GM12878 (cell line): ENCODE results near the gene CDC14B. TPM values are rescaled to one million over a fixed set of nuclear protein-coding genes. Genes with fewer than 3 reads are reported as not detected.

ENCODE experiments used
- polyA plus RNA-seq, 11 experiments: library from polyadenylated mRNA; depleted of rRNA in 4 of 11; unstranded in 6 of 11; stranded (reverse) in 5 of 11; fragments of >200 nt; fragmentation: Nextera tagmentation in 4 of 11; fragmentation: Illumina TruSeq in 1 of 11; extraction: Ambion mirVana in 4 of 11; extraction: Trizol in 1 of 11; gene quantifications; 1 replicate in 1 of 11; 2 replicates in 10 of 11; pipeline versions ENCODE4 v1.2.1 to v1.2.3, GENCODE V29; 2011 to 2016; ENCODE audit warnings: inconsistent platforms in 2 of 11, missing spikeins in 2 of 11, low read depth in 1 of 11
- total RNA-seq, 4 experiments: library from RNA; depleted of rRNA in 3 of 4; stranded (reverse); fragments of >200 nt in 3 of 4; fragmentation: Illumina TruSeq in 1 of 4; extraction: Trizol in 1 of 4; gene quantifications; 2 replicates each; pipeline versions ENCODE4 v1.2.1 to v1.2.3, GENCODE V29; 2013 to 2021

CDC14B gene
- total and polyA plus RNA-seq, 10 of the 15 experiments (the other 5 are each of a cell fraction or from before 2014, with no cell fraction given), result 3.7 to 11.7 (median 6.2) TPM

Other genes starting within 250 kb of the CDC14B start
- 3.6 and 4.4 TPM in 2 replicates for gene SLC35D2, start 236.1 kb downstream of the CDC14B start, total RNA-seq (2014; rRNA removed)
- gene SLC35D2, start 236.1 kb downstream of the CDC14B start, total RNA-seq (2014; rRNA removed; fragmentation: Illumina TruSeq; extraction: Trizol), result 5.2 and 5.5 TPM in 2 replicates
- gene SLC35D2, start 236.1 kb downstream of the CDC14B start, total RNA-seq (2021), result 6.1 and 6.5 TPM in 2 replicates
- gene SLC35D2, start 236.1 kb downstream of the CDC14B start, polyA plus RNA-seq (2011; rRNA removed), result 0.99 and 1.4 TPM in 2 replicates
- gene SLC35D2, start 236.1 kb downstream of the CDC14B start, polyA plus RNA-seq (2014; fragmentation: Illumina TruSeq; extraction: Trizol), result 6.3 TPM in 2 replicates
- gene SLC35D2, start 236.1 kb downstream of the CDC14B start, polyA plus RNA-seq (2014; fragmentation: Nextera tagmentation; extraction: Ambion mirVana), result 1 to 10 TPM; 1.3 to 3.3 TPM
- gene SLC35D2, start 236.1 kb downstream of the CDC14B start, polyA plus RNA-seq (2014; rRNA removed), result 2.8 and 6.0 TPM in 2 replicates
- 1 to 10 TPM in 1 of 2 experiments, under 1 TPM in 1; 0.64 to 3.2 TPM for gene SLC35D2, start 236.1 kb downstream of the CDC14B start, polyA plus RNA-seq (2016; fragmentation: Nextera tagmentation; extraction: Ambion mirVana)
- 16.3 and 17.8 TPM in 2 replicates for gene ZNF367, start 201.5 kb downstream of the CDC14B start, total RNA-seq (2014; rRNA removed)
- 15.5 and 15.6 TPM in 2 replicates for gene ZNF367, start 201.5 kb downstream of the CDC14B start, total RNA-seq (2014; rRNA removed; fragmentation: Illumina TruSeq; extraction: Trizol)
- gene ZNF367, start 201.5 kb downstream of the CDC14B start, total RNA-seq (2021), result 14.3 and 15.7 TPM in 2 replicates
- 10.2 and 14.5 TPM in 2 replicates for gene ZNF367, start 201.5 kb downstream of the CDC14B start, polyA plus RNA-seq (2011; rRNA removed)
- gene ZNF367, start 201.5 kb downstream of the CDC14B start, polyA plus RNA-seq (2014; fragmentation: Illumina TruSeq; extraction: Trizol), result 13.3 and 14.7 TPM in 2 replicates
- gene ZNF367, start 201.5 kb downstream of the CDC14B start, polyA plus RNA-seq (2014; fragmentation: Nextera tagmentation; extraction: Ambion mirVana), result 1 to 10 TPM; 3.9 to 5.5 TPM
- gene ZNF367, start 201.5 kb downstream of the CDC14B start, polyA plus RNA-seq (2014; rRNA removed), result 9.8 and 12.0 TPM in 2 replicates
- 1 to 10 TPM; 2.9 to 6.2 TPM for gene ZNF367, start 201.5 kb downstream of the CDC14B start, polyA plus RNA-seq (2016; fragmentation: Nextera tagmentation; extraction: Ambion mirVana)
- gene HABP4, start 169.7 kb downstream of the CDC14B start, total RNA-seq (2014; rRNA removed), result 10.7 and 12.3 TPM in 2 replicates
- gene HABP4, start 169.7 kb downstream of the CDC14B start, total RNA-seq (2014; rRNA removed; fragmentation: Illumina TruSeq; extraction: Trizol), result 13.1 and 13.6 TPM in 2 replicates
- 13.6 and 13.7 TPM in 2 replicates for gene HABP4, start 169.7 kb downstream of the CDC14B start, total RNA-seq (2021)
- gene HABP4, start 169.7 kb downstream of the CDC14B start, polyA plus RNA-seq (2011; rRNA removed), result 6.8 and 9.2 TPM in 2 replicates
- gene HABP4, start 169.7 kb downstream of the CDC14B start, polyA plus RNA-seq (2014; fragmentation: Illumina TruSeq; extraction: Trizol), result 12.5 and 13.2 TPM in 2 replicates
- gene HABP4, start 169.7 kb downstream of the CDC14B start, polyA plus RNA-seq (2014; fragmentation: Nextera tagmentation; extraction: Ambion mirVana), result 1 to 10 TPM; 4.4 to 5.7 TPM
- gene HABP4, start 169.7 kb downstream of the CDC14B start, polyA plus RNA-seq (2014; rRNA removed), result 14.7 and 15.1 TPM in 2 replicates
- 10 to 100 TPM in 1 of 2 experiments, 1 to 10 TPM in 1; 1.6 to 15.4 TPM for gene HABP4, start 169.7 kb downstream of the CDC14B start, polyA plus RNA-seq (2016; fragmentation: Nextera tagmentation; extraction: Ambion mirVana)
- gene PRXL2C, start 35.5 kb upstream of the CDC14B start, total RNA-seq (2014; rRNA removed), result 14.1 and 14.6 TPM in 2 replicates
- gene PRXL2C, start 35.5 kb upstream of the CDC14B start, total RNA-seq (2014; rRNA removed; fragmentation: Illumina TruSeq; extraction: Trizol), result 12.9 and 13.2 TPM in 2 replicates
- 11.2 and 11.9 TPM in 2 replicates for gene PRXL2C, start 35.5 kb upstream of the CDC14B start, total RNA-seq (2021)
- gene PRXL2C, start 35.5 kb upstream of the CDC14B start, polyA plus RNA-seq (2011; rRNA removed), result 4.6 and 7.6 TPM in 2 replicates
- 7.3 and 7.8 TPM in 2 replicates for gene PRXL2C, start 35.5 kb upstream of the CDC14B start, polyA plus RNA-seq (2014; fragmentation: Illumina TruSeq; extraction: Trizol)
- 1 to 10 TPM; 4.0 to 4.7 TPM for gene PRXL2C, start 35.5 kb upstream of the CDC14B start, polyA plus RNA-seq (2014; fragmentation: Nextera tagmentation; extraction: Ambion mirVana)
- 7.4 and 7.6 TPM in 2 replicates for gene PRXL2C, start 35.5 kb upstream of the CDC14B start, polyA plus RNA-seq (2014; rRNA removed)
- 10 to 100 TPM in 1 of 2 experiments, 1 to 10 TPM in 1; 6.8 to 16.0 TPM for gene PRXL2C, start 35.5 kb upstream of the CDC14B start, polyA plus RNA-seq (2016; fragmentation: Nextera tagmentation; extraction: Ambion mirVana)
- gene ZNF510, start 158.2 kb upstream of the CDC14B start, total RNA-seq (2014; rRNA removed), result 11.8 and 12.2 TPM in 2 replicates
- gene ZNF510, start 158.2 kb upstream of the CDC14B start, total RNA-seq (2014; rRNA removed; fragmentation: Illumina TruSeq; extraction: Trizol), result 11.8 and 12.7 TPM in 2 replicates
- 6.9 and 7.2 TPM in 2 replicates for gene ZNF510, start 158.2 kb upstream of the CDC14B start, total RNA-seq (2021)
- gene ZNF510, start 158.2 kb upstream of the CDC14B start, polyA plus RNA-seq (2011; rRNA removed), result 11.3 and 12.3 TPM in 2 replicates
- gene ZNF510, start 158.2 kb upstream of the CDC14B start, polyA plus RNA-seq (2014; fragmentation: Illumina TruSeq; extraction: Trizol), result 9.4 and 10.7 TPM in 2 replicates
- gene ZNF510, start 158.2 kb upstream of the CDC14B start, polyA plus RNA-seq (2014; fragmentation: Nextera tagmentation; extraction: Ambion mirVana), result 1 to 10 TPM; 2.8 to 3.3 TPM
- gene ZNF510, start 158.2 kb upstream of the CDC14B start, polyA plus RNA-seq (2014; rRNA removed), result 7.3 and 7.5 TPM in 2 replicates
- 1 to 10 TPM; 3.9 to 4.0 TPM for gene ZNF510, start 158.2 kb upstream of the CDC14B start, polyA plus RNA-seq (2016; fragmentation: Nextera tagmentation; extraction: Ambion mirVana)
- gene ZNF782, start 234.7 kb upstream of the CDC14B start, total RNA-seq (2014; rRNA removed), result 4.2 and 5.1 TPM in 2 replicates
- gene ZNF782, start 234.7 kb upstream of the CDC14B start, total RNA-seq (2014; rRNA removed; fragmentation: Illumina TruSeq; extraction: Trizol), result 7.8 and 9.0 TPM in 2 replicates
- gene ZNF782, start 234.7 kb upstream of the CDC14B start, total RNA-seq (2021), result 5.9 and 6.2 TPM in 2 replicates
- 4.8 and 5.7 TPM in 2 replicates for gene ZNF782, start 234.7 kb upstream of the CDC14B start, polyA plus RNA-seq (2011; rRNA removed)
- gene ZNF782, start 234.7 kb upstream of the CDC14B start, polyA plus RNA-seq (2014; fragmentation: Illumina TruSeq; extraction: Trizol), result 5.1 and 5.6 TPM in 2 replicates
- gene ZNF782, start 234.7 kb upstream of the CDC14B start, polyA plus RNA-seq (2014; fragmentation: Nextera tagmentation; extraction: Ambion mirVana), result under 1 TPM; 0.55 to 0.82 TPM
- 3.4 and 4.7 TPM in 2 replicates for gene ZNF782, start 234.7 kb upstream of the CDC14B start, polyA plus RNA-seq (2014; rRNA removed)
- gene ZNF782, start 234.7 kb upstream of the CDC14B start, polyA plus RNA-seq (2016; fragmentation: Nextera tagmentation; extraction: Ambion mirVana), result 1 to 10 TPM; 1.1 to 4.1 TPM